HG03558 (cell line): ENCODE data around the gene ADAMTS19.
"Not testable (repeated sequence)": the region's sequence is repeated elsewhere in the genome, so short reads cannot be mapped to it uniquely, and the experiment has no call there.

ENCODE experiments used
- ATAC-seq: cut with Tn5 transposase; IDR thresholded peaks from one replicate; pipeline ENCODE4 v1.9.1; 2021; ENCODE audit warnings: moderate number of reproducible peaks; ENCODE audit not compliant: unreplicated experiment; ENCODE audit errors: extremely low read depth

ADAMTS19 gene, protein sequence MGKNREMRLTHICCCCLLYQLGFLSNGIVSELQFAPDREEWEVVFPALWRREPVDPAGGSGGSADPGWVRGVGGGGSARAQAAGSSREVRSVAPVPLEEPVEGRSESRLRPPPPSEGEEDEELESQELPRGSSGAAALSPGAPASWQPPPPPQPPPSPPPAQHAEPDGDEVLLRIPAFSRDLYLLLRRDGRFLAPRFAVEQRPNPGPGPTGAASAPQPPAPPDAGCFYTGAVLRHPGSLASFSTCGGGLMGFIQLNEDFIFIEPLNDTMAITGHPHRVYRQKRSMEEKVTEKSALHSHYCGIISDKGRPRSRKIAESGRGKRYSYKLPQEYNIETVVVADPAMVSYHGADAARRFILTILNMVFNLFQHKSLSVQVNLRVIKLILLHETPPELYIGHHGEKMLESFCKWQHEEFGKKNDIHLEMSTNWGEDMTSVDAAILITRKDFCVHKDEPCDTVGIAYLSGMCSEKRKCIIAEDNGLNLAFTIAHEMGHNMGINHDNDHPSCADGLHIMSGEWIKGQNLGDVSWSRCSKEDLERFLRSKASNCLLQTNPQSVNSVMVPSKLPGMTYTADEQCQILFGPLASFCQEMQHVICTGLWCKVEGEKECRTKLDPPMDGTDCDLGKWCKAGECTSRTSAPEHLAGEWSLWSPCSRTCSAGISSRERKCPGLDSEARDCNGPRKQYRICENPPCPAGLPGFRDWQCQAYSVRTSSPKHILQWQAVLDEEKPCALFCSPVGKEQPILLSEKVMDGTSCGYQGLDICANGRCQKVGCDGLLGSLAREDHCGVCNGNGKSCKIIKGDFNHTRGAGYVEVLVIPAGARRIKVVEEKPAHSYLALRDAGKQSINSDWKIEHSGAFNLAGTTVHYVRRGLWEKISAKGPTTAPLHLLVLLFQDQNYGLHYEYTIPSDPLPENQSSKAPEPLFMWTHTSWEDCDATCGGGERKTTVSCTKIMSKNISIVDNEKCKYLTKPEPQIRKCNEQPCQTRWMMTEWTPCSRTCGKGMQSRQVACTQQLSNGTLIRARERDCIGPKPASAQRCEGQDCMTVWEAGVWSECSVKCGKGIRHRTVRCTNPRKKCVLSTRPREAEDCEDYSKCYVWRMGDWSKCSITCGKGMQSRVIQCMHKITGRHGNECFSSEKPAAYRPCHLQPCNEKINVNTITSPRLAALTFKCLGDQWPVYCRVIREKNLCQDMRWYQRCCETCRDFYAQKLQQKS

DNA sequence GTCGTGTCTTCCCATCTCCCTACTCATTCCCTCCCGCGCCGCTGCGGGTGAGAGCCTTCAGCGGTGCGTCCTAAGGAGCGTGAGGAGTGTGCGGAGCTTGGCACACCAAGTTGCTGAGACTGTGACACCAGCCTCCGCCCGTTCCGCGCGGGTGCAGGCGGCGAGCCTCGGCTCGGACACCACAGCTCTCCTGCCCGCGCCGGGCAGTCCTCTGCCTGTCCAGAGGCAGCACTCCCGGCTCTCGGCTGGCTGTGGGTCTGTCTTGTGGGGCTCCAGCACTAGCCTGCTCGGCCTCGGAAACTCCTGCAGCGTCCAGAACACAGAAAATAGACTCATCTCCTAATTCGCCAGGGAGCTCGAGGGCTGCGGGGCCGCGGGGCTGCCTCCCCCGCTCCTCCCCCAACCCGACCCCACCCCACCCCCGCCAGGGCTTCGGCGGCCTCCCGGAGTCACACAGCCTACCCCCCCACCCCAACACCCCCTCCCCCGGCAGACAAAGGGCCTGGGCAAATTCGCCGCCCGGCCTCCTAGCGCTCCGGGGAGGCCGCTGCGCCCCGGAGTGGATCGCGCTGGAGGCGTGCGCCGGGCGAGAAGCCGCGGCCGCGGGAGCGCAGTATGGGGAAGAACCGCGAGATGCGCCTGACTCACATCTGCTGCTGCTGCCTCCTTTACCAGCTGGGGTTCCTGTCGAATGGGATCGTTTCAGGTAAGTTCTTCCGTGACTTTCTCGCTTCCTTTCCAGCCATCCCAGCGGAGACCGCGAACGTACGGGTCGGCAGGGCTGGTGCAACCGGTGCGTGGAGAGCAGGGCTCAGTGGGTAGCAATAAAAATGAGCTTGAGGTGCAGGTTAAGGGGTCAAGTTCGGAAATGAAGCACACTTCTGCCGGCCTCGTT is at the start of gene ADAMTS19:
Gene ADAMTS19, plus strand, starts transcription at position 522 of the 895 bp plus-strand sequence. Its CDS starts 94 bp downstream, at position 616.
- no peak for ATAC-seq

DNA sequence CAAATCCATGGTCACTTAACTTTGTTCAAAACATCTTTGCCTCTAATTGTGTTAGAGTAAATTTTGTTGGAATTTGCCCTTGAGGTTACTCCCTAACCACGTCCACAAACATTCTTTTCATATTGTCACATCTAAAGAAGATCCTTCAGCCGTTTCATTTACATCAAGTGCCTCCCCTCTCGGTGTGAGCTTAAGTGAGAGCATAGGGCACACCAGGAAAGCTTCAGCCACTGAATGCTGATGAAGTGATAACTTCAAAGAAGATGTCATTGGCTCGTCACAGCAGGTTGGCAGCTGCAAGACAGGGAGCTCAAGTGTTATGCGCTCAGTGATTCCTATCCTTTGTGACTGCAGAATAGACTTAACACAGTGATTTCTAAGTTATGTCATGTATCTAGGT is 49.6 kb upstream of the ADAMTS19 start:
- no peak for ATAC-seq

GRCh38 chr5:129412721-129413120 is 47.4 kb upstream of the ADAMTS19 start:
- no peak for ATAC-seq

DNA sequence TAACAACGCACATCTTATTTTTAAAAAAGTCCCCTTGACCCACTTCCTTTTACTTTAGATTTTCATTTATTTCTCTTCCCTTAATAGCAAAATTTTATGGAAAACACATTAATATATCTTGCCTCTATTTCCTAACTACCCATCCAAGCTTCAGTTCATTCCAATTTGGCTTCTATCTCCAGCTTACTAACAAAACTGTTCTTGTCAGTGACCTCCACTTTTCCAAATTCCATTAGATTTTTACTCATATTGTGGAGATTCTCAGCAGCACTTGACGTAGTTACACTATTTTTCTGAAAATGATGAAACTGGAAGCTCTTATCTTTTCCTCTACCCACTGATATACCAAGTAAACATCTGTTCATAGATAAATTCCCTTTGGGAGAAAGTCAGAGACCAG is 46.5 kb upstream of the ADAMTS19 start:
- no peak for ATAC-seq

GRCh38 chr5:129419292-129419691 is 40.8 kb upstream of the ADAMTS19 start:
- ATAC-seq: no peak

DNA sequence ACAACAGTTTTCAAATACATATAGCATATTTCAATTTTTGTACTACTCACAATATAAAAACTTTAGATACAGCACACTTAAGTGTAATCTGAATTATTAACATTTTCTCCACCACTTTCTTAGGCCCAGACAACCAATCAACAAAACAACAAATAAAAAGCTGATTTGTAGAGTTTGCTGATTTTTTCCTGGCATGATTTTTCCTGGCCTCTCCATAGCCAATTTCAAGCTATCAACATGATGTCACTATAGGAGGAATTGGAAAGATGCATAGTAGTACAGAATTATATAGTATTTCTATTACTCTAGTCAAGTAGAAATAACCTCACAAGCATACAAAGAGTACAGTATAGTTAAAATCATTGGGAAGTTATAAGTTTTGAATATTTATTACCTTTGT is 35.1 kb upstream of the ADAMTS19 start:
- ATAC-seq: no peak

- ATAC-seq: no peak
Measured at GRCh38 chr5:129426071-129426470, 34.0 kb upstream of the ADAMTS19 start.

DNA sequence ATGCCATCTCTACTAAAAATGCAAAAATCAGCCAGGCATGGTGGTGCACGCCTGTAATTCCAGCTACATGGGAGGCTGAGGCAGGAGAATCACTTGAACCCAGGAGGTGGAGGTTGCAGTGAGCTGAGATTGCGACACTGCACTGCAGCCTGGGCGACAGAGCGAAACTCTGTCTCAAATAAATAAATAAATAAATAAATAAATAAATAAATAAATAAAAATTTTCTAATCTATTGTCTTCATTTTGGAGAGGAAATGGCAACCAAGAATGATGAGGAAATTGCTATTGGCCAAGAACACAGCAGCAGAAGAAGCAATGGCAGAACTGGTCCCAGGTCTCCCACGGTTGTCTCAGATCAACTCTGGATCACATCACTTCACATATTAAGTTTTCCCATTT is 31.5 kb upstream of the ADAMTS19 start:
- not testable (repeated sequence) for ATAC-seq

GRCh38 chr5:129431406-129431805 is 28.7 kb upstream of the ADAMTS19 start:
- ATAC-seq: no peak

DNA sequence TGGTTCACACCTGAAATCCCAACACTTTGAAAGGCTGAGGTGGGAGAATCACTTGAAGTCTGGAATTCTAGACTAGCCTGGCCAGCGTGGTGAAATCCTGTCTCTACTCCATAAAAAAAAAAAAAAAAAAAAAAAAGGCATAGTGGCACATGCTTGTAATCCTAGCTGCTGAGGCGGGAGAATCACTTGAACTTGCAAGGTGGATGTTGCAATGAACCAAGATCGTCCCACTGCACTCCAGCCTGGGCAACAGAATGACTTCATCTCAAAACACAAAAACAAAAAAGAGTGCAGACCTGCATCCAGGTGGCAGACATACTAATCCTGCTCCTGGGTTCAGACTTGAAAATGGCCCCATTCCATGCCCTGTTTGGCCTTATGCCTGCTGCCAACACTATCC is 21.8 kb upstream of the ADAMTS19 start:
- ATAC-seq: no peak

DNA sequence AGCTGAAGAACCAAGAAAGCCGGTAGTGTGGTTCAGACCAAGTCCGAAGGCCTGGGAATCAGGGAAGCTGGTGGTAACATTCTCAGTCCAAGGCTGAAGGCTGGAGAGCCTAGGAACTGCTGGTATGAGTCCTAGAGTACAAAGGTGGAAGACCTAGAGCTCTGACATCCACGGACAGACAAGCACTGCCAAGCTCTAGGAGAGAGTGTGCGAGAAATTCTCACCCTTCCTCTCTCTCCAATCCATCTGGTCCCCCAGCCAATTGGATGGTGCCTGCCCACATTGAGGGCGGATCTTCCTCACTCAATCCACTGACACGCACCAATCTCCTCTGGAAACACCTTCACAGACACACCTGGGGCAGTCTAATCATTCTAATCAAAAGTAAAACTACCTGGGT is 19.7 kb upstream of the ADAMTS19 start:
- ATAC-seq: no peak

DNA sequence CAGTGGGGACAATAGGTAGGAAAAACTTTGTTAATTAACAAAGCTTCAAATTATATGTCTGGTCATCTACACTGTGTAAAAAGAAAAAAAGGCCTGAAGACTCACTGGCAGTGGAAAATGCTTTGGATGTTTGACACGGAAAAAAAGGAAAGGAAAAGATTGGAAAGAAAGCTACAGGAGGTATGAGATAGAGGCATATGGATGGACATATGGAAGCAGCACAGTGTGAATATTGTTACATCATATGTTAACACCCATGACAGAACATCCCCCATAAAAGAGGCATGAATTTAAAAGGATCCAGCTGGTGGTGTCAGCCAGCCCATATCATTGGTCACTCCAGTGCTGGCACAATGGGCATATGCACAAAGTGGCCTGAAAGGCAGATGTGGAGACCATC is 19.0 kb upstream of the ADAMTS19 start:
- ATAC-seq: no peak

DNA sequence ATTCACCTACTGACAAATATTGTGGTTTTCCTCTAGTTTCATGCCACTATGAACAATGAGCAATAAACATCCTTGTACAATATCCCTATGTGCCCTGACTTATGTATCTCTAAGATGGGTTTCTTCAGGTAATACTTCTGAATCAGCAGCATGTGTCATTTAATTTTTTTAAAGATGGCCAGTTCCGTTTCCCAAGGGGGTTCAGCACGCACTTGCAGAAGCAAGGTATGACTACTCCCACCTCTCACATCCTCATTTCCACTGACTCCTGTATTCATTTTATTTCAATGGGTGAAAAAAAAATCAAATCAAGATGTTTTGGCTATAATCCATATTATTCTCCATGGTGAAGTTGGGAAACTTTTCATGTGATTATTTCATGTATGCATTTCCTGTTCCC is 14.7 kb upstream of the ADAMTS19 start:
- ATAC-seq: no peak

DNA sequence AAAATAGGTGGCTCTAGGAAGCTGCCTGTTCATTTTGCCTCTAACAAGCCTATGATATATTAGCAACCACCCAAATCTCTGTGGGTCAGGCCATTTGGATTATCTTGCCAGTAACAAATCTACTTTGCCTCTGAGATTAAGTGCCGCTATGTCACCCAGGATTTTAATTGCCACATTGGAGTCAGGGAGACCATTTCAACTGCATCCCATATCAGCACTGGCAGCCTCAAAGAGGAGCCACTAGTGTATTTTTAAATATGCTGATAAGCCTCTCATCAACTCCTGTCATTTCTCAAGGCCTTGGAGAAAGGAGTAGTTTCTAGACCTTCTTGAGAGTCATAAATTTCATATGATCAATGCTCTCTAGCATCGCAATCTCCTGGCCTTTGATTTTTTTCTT is 12.1 kb upstream of the ADAMTS19 start:
- no peak for ATAC-seq

DNA sequence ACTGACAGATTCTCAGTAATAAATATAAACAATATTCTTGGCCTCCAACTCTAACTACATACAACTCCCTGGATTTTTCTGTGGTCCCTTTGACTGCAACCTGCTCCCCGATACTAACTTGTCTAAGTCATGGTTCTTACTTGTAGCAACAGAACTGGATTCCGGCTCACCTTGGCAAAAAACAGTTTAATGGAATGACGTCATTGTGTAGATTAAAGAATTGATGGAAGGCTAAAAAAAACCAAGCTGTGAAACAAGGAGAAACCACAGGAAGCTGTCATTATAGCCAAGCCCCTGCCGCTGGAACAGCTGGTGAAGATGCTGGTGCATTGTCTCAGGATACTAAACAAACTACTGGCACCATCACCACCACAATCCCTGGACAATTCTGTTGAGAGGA is 11.4 kb upstream of the ADAMTS19 start:
- no peak for ATAC-seq

- ATAC-seq: no peak
Measured at GRCh38 chr5:129454461-129454860, 5.6 kb upstream of the ADAMTS19 start.

DNA sequence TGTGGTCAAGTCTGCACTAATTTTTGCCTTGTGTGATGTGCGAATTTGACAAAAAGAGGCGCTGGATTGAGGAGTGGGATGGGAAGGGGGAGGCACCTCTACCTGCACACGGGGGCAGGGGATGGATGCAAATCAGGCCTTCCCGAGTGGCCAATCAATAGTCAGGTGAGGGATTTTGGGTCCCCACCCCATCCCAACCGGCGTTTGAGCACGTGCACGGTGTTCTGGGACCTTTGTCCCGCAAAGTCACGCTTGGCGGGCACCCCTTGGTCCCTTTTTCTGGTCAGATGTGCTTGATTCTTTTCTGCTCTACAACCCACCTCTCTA is 685 bp upstream of the ADAMTS19 start:
- no peak for ATAC-seq

- no peak for ATAC-seq
Measured at GRCh38 chr5:129460672-129460935, 506 bp downstream of the ADAMTS19 start.

GRCh38 chr5:129460936-129461710 is 1.0 kb downstream of the ADAMTS19 start:
- no peak for ATAC-seq
